Vagina (tissue), 2 donors: Measurements from ENCODE around the gene HECW1. TPM values are rescaled to one million over a fixed set of nuclear protein-coding genes. Genes with fewer than 3 reads are reported as not detected.
A peak's percentile ranks its signal among the peaks of the same experiment; 100 is the strongest.
"Not testable (repeated sequence)": the region's sequence is repeated elsewhere in the genome, so short reads cannot be mapped to it uniquely, and the experiment has no call there.

Experiments
- DNase-seq, 2 donors: peaks; one replicate each; pipeline ENCODE4 v3.0.0-alpha.2; 2017; ENCODE audit errors: extremely low spot score in 2 of 2
- H3K27ac ChIP-seq: fragments of 200-600 bp; sonication (generic); one replicate; pipeline ENCODE4 v1.5.1; 2019
- H3K27me3 ChIP-seq: fragments of 200-600 bp; sonication (generic); one replicate; pipeline ENCODE4 v1.5.1; 2019
- H3K36me3 ChIP-seq, 2 donors: fragments of 200-600 bp; sonication (generic); one replicate each; pipeline ENCODE4 v1.5.1; 2017 to 2019
- H3K4me1 ChIP-seq: fragments of 200-600 bp; sonication (generic); one replicate; pipeline ENCODE4 v1.5.1; 2019
- H3K4me3 ChIP-seq, 2 donors: fragments of 200-600 bp; sonication (generic); 1 replicate in 1 of 2; 2 replicates in 1 of 2; pipeline ENCODE4 v1.5.1; 2016 to 2019
- H3K9me3 ChIP-seq: fragments of 200-600 bp; sonication (generic); one replicate; pipeline ENCODE4 v1.5.1; 2019
- CTCF ChIP-seq, 3 experiments: fragments of 450-650 bp in 2 of 3; fragments of 200-600 bp in 1 of 3; sonication (generic) in 1 of 3; IDR thresholded peaks; one replicate each; pipeline ENCODE4 v1.5.1; 2017 to 2019; ENCODE audit warnings: antibody characterized with exemption in 3 of 3, mild to moderate bottlenecking in 2 of 3, moderate library complexity in 2 of 3
- POLR2A ChIP-seq, 2 donors: fragments of 450-650 bp; IDR thresholded peaks; one replicate each; pipeline ENCODE4 v1.6.1; 2017; ENCODE audit warnings: antibody characterized with exemption in 2 of 2, mild to moderate bottlenecking in 2 of 2, moderate library complexity in 2 of 2
- POLR2AphosphoS5 ChIP-seq, 2 donors: sonication (generic); formaldehyde crosslinking; IDR thresholded peaks; one replicate each; pipeline ENCODE4 v1.9.0; 2017; ENCODE audit warnings: antibody characterized with exemption in 2 of 2, mild to moderate bottlenecking in 2 of 2, low read depth in 1 of 2; ENCODE audit not compliant: insufficient read depth in 1 of 2
- intact Hi-C: fragments of 100-400 bp; cut with DNase I; formaldehyde crosslinking; loops from one replicate; pipeline ENCODE4 v1.15.1; 2023
- total RNA-seq: library from RNA; depleted of rRNA; stranded (reverse); fragments of >200 nt; gene quantifications from one replicate; pipeline ENCODE4 v1.2.3, GENCODE V29; 2016

The HECW1 gene
- total RNA-seq, 1 donor from 2014 or later, result 2.5 TPM

- H3K27me3 ChIP-seq, result no peaks in the 10 kb centered on the region
- H3K9me3 ChIP-seq, result no peaks in the 10 kb centered on the region
- intact Hi-C loops, result loop anchor here (5.0 to 10.0 kb wide), 3 partner anchors 62 to 252 kb away; no protein-coding TSS in a partner anchor
- peak within 1 kb of the TSS; percentile 92 for H3K27ac ChIP-seq
- H3K36me3 ChIP-seq, result no peaks in the 10 kb centered on the region
- DNase-seq, result peak; percentile 96 to 98
- TF ChIP-seq POLR2AphosphoS5 (IDR thresholded peaks at IDR 0.05; ENCODE audit: insufficient read depth in 1 of 2, low read depth in 1 of 2), result peak; percentile 50 to 73
- peak; percentile 97 to 100 (median 99) for TF ChIP-seq CTCF (IDR thresholded peaks at IDR 0.05)
- TF ChIP-seq POLR2A (IDR thresholded peaks at IDR 0.05), result peak in 1 of 2 donors; percentile 75
- H3K4me1 ChIP-seq, result peaks cover 30% of the 10 kb centered on the region
- peak within 1 kb of the TSS; percentile 64 to 82 for H3K4me3 ChIP-seq
Observed at GRCh38 chr7:43582503-43583423, 470.3 kb downstream of the HECW1 start, which contains the start of gene STK17A. Gene STK17A (plus strand): TSS chr7:43583108. CDS start chr7:43583244, 136 bp downstream.

GRCh38 chr7:43583424-43584194 lies 471.2 kb downstream of the HECW1 start:
- H3K27ac ChIP-seq, result peak overlapping the region; percentile 92
- peaks cover 37% of the 10 kb centered on the region for H3K4me1 ChIP-seq
- intact Hi-C loops, result loop anchor here (5.0 to 10.0 kb wide), 3 partner anchors 61 to 251 kb away; no protein-coding TSS in a partner anchor
- H3K9me3 ChIP-seq, result no peaks in the 10 kb centered on the region
- no peaks in the 10 kb centered on the region for H3K36me3 ChIP-seq
- H3K4me3 ChIP-seq, result peak overlapping the region; percentile 64 to 82
- peak in 1 of 2 donors; percentile 48 for TF ChIP-seq POLR2AphosphoS5 (IDR thresholded peaks at IDR 0.05; ENCODE audit: insufficient read depth in 1 of 2, low read depth in 1 of 2)
- TF ChIP-seq CTCF (IDR thresholded peaks at IDR 0.05), result no peak
- TF ChIP-seq POLR2A (IDR thresholded peaks at IDR 0.05), result no peak
- no peak for DNase-seq
- no peaks in the 10 kb centered on the region for H3K27me3 ChIP-seq

- H3K27me3 ChIP-seq, result no peaks in the 10 kb centered on the region
- no peaks in the 10 kb centered on the region for H3K36me3 ChIP-seq
- intact Hi-C loops, result loop anchor here (5.0 to 10.0 kb wide), 3 partner anchors 61 to 251 kb away; no protein-coding TSS in a partner anchor
- H3K4me1 ChIP-seq, result peaks cover 42% of the 10 kb centered on the region
- H3K9me3 ChIP-seq, result no peaks in the 10 kb centered on the region
- no peak for TF ChIP-seq POLR2A (IDR thresholded peaks at IDR 0.05)
- TF ChIP-seq CTCF (IDR thresholded peaks at IDR 0.05), result no peak
- no peak for TF ChIP-seq POLR2AphosphoS5 (IDR thresholded peaks at IDR 0.05; ENCODE audit: insufficient read depth in 1 of 2, low read depth in 1 of 2)
- no peak for DNase-seq
- H3K4me3 ChIP-seq, result peak overlapping the region; percentile 64 to 82
- peak overlapping the region; percentile 92 for H3K27ac ChIP-seq
Observed at GRCh38 chr7:43584195-43584586, 471.7 kb downstream of the HECW1 start.

GRCh38 chr7:43584733-43585132 lies 472.3 kb downstream of the HECW1 start:
- H3K9me3 ChIP-seq, DNase-seq, H3K36me3 ChIP-seq, H3K27me3 ChIP-seq: not testable (repeated sequence)
- peak overlapping the region; percentile 64 to 82 for H3K4me3 ChIP-seq
- H3K27ac ChIP-seq, result peak overlapping the region; percentile 92
- peaks cover 43% of the 10 kb centered on the region for H3K4me1 ChIP-seq
- intact Hi-C loops, result loop anchor here (5.0 to 10.0 kb wide), 3 partner anchors 60 to 250 kb away; no protein-coding TSS in a partner anchor

GRCh38 chr7:43585562-43585961 lies 473.1 kb downstream of the HECW1 start:
- Histone ChIP-seq H3K27me3 (no peaks in the 10 kb centered on the region), H3K4me1 (peaks cover 43% of the 10 kb centered on the region), H3K9me3 (no peaks in the 10 kb centered on the region), H3K36me3 (no peaks in the 10 kb centered on the region), H3K27ac (peak overlapping the region; percentile 92), H3K4me3 (peak overlapping the region in 1 of 2 donors; percentile 64)
- intact Hi-C loops, result loop anchor here (10.0 kb wide), 2 partner anchors 59 to 249 kb away; no protein-coding TSS in a partner anchor
- TF ChIP-seq POLR2AphosphoS5 (IDR thresholded peaks at IDR 0.05; ENCODE audit: insufficient read depth in 1 of 2, low read depth in 1 of 2) (peak in 1 of 2 donors; percentile 49), POLR2A (IDR thresholded peaks at IDR 0.05) (no peak), CTCF (IDR thresholded peaks at IDR 0.05) (no peak)
- no peak for DNase-seq
